Gastrocnemius medialis (tissue), 4 donors: ENCODE data around the gene ACY1.

Experiments
- CTCF ChIP-seq, 5 experiments: fragments of 450-650 bp in 3 of 5; fragments of 200-600 bp in 2 of 5; sonication (generic) in 2 of 5; IDR thresholded peaks in 4 of 5; conservative IDR thresholded peaks in 1 of 5; 1 replicate in 4 of 5; 2 replicates in 1 of 5; pipeline ENCODE4 v1.5.1; 2016 to 2019; ENCODE audit warnings: antibody characterized with exemption in 5 of 5, mild to moderate bottlenecking in 3 of 5, moderate library complexity in 3 of 5
- POLR2A ChIP-seq, 2 donors: fragments of 450-650 bp; IDR thresholded peaks; one replicate each; pipeline ENCODE4 v1.6.1; 2017; ENCODE audit warnings: antibody characterized with exemption in 2 of 2, mild to moderate bottlenecking in 2 of 2, moderate library complexity in 2 of 2

GRCh38 chr3:52029053-52029452, 45.7 kb downstream of the ACY1 start:
- TF ChIP-seq CTCF (IDR thresholded peaks at IDR 0.05 in 4 of 5, conservative IDR thresholded peaks at IDR 0.05 in 1 of 5) (no peak), POLR2A (IDR thresholded peaks at IDR 0.05) (no peak)
